ENCODE measurements around the gene CCL23.

CCL23 gene

GRCh38 chr17:35968520-35969054 is 49.2 kb downstream of the CCL23 start:
- Histone ChIP-seq H3K4me1 (ENCODE audit: low read depth, poor library complexity, severe bottlenecking) (peaks cover 4% of the 10 kb centered on the region), H3K27me3 (ENCODE audit: insufficient read depth, low read depth) (no peaks in the 10 kb centered on the region), H3K9ac (no peak overlapping the region), H3K4me3 (IDR thresholded peaks at IDR 0.05; ENCODE audit: insufficient read depth, low read depth, low read length) (no peak overlapping the region), H3K27ac (no peak overlapping the region), H3K4me2 (no peak overlapping the region), H3K36me3 (ENCODE audit: insufficient read depth) (no peaks in the 10 kb centered on the region), H2AFZ (ENCODE audit: low read depth) (no peak overlapping the region), H4K20me1 (ENCODE audit: insufficient read depth) (no peaks in the 10 kb centered on the region), H3K79me2 (ENCODE audit: insufficient read depth, low read depth) (no peaks in the 10 kb centered on the region)
- no peak for TF ChIP-seq CTCF (conservative IDR thresholded peaks at IDR 0.05; ENCODE audit: low read depth, low read length)

GRCh38 chr17:35965272-35965671 is 52.5 kb downstream of the CCL23 start:
- Histone ChIP-seq H3K4me2 (no peak overlapping the region), H3K36me3 (ENCODE audit: insufficient read depth) (no peaks in the 10 kb centered on the region), H3K79me2 (ENCODE audit: insufficient read depth, low read depth) (no peaks in the 10 kb centered on the region), H3K9ac (no peak overlapping the region), H3K4me3 (IDR thresholded peaks at IDR 0.05; ENCODE audit: insufficient read depth, low read depth, low read length) (no peak overlapping the region), H4K20me1 (ENCODE audit: insufficient read depth) (no peaks in the 10 kb centered on the region), H3K27ac (no peak overlapping the region), H2AFZ (ENCODE audit: low read depth) (no peak overlapping the region), H3K4me1 (ENCODE audit: low read depth, poor library complexity, severe bottlenecking) (peaks cover 4% of the 10 kb centered on the region), H3K27me3 (ENCODE audit: insufficient read depth, low read depth) (no peaks in the 10 kb centered on the region)
- TF ChIP-seq CTCF (conservative IDR thresholded peaks at IDR 0.05; ENCODE audit: low read depth, low read length), result no peak

DNA sequence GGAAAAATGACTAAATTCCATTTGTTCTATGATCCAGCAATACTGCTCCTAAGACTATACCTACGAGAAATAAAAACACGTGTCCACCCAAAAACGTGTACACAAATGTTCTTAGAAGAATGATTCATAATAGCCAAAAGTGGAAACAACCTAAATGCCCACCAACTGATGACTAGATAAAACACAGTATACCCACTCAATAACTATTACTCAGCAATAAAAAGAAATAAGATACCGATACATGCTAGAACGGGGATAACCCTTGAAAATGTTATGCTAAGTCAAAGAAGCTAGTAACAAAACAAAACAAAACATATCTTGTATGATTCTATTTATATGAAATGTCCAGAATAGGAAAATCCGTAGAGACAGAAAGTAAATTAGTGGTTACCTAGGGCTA is 54.1 kb downstream of the CCL23 start:
- H3K9ac ChIP-seq, result no peak overlapping the region
- no peak overlapping the region for H3K4me3 ChIP-seq (IDR thresholded peaks at IDR 0.05; ENCODE audit: insufficient read depth, low read depth, low read length)
- no peak overlapping the region for H3K4me2 ChIP-seq

More for the DNA sequence above, 54.1 kb downstream of the CCL23 start:
- Histone ChIP-seq H3K36me3 (ENCODE audit: insufficient read depth) (no peaks in the 10 kb centered on the region), H3K4me1 (ENCODE audit: low read depth, poor library complexity, severe bottlenecking) (no peaks in the 10 kb centered on the region), H4K20me1 (ENCODE audit: insufficient read depth) (no peaks in the 10 kb centered on the region), H3K27ac (no peak overlapping the region), H2AFZ (ENCODE audit: low read depth) (no peak overlapping the region), H3K79me2 (ENCODE audit: insufficient read depth, low read depth) (no peaks in the 10 kb centered on the region), H3K27me3 (ENCODE audit: insufficient read depth, low read depth) (no peaks in the 10 kb centered on the region)
- TF ChIP-seq CTCF (conservative IDR thresholded peaks at IDR 0.05; ENCODE audit: low read depth, low read length), result no peak
